Tibial nerve (tissue), 4 donors: ENCODE data around the gene HLA-DRB1. TPM values are rescaled to one million over a fixed set of nuclear protein-coding genes. Genes with fewer than 3 reads are reported as not detected.
"Not testable (repeated sequence)": the region's sequence is repeated elsewhere in the genome, so short reads cannot be mapped to it uniquely, and the experiment has no call there.

Experiments
- DNase-seq, 2 donors: peaks; one replicate each; pipeline ENCODE4 v3.0.0-alpha.2; 2019; ENCODE audit warnings: low spot score in 2 of 2
- H3K27ac ChIP-seq, 4 donors: fragments of 200-600 bp; sonication (generic) in 3 of 4; one replicate each; pipeline ENCODE4 v1.5.1; 2017 to 2019; ENCODE audit warnings: mild to moderate bottlenecking in 1 of 4
- H3K27me3 ChIP-seq, 2 donors: fragments of 200-600 bp; sonication (generic) in 1 of 2; one replicate each; pipeline versions ENCODE4 v1.5.1 to v1.6.0; 2017 to 2019
- H3K36me3 ChIP-seq, 3 donors: fragments of 200-600 bp; sonication (generic); one replicate each; pipeline ENCODE4 v1.5.1; 2018 to 2019
- H3K4me1 ChIP-seq, 4 donors: fragments of 200-600 bp; sonication (generic) in 3 of 4; one replicate each; pipeline ENCODE4 v1.5.1; 2017 to 2019
- H3K4me3 ChIP-seq, 4 donors: fragments of 200-600 bp; sonication (generic) in 3 of 4; one replicate each; pipeline ENCODE4 v1.5.1; 2017 to 2019; ENCODE audit warnings: mild to moderate bottlenecking in 1 of 4, moderate library complexity in 1 of 4
- H3K9me3 ChIP-seq, 4 donors: fragments of 200-600 bp; sonication (generic) in 3 of 4; one replicate each; pipeline ENCODE4 v1.5.1; 2017 to 2019
- EP300 ChIP-seq, 2 donors: sonication (generic); formaldehyde crosslinking; IDR thresholded peaks; one replicate each; pipeline ENCODE4 v1.6.1; 2017; ENCODE audit warnings: antibody characterized with exemption in 2 of 2, mild to moderate bottlenecking in 1 of 2
- POLR2A ChIP-seq, 2 donors: fragments of 450-650 bp; IDR thresholded peaks; one replicate each; pipeline ENCODE4 v1.6.1; 2017; ENCODE audit warnings: antibody characterized with exemption in 2 of 2, mild to moderate bottlenecking in 2 of 2, moderate library complexity in 2 of 2
- WGBS, 2 donors: methylation state at CpG; one replicate each; pipeline ENCODE4 v1.1.5; 2018; 5-methylcytosine and 5-hydroxymethylcytosine counted together
- total RNA-seq, 4 donors: library from RNA; depleted of rRNA; stranded (reverse); fragments of >200 nt; gene quantifications; one replicate each; pipeline ENCODE4 v1.1.0, GENCODE V29; 2016
- TF ChIP-seq, protein P1 (sequence below), 5 experiments: fragments of 200-600 bp in 3 of 5; fragments of 450-650 bp in 2 of 5; sonication (generic) in 3 of 5; IDR thresholded peaks; one replicate each; pipeline ENCODE4 v1.5.1; 2016 to 2019; ENCODE audit warnings: antibody characterized with exemption in 5 of 5, mild to moderate bottlenecking in 3 of 5, moderate library complexity in 2 of 5

Gene HLA-DRB1
- total RNA-seq, 4 donors from 2014 or later: 40.2 to 94.8 (median 64.3) TPM

DNA sequence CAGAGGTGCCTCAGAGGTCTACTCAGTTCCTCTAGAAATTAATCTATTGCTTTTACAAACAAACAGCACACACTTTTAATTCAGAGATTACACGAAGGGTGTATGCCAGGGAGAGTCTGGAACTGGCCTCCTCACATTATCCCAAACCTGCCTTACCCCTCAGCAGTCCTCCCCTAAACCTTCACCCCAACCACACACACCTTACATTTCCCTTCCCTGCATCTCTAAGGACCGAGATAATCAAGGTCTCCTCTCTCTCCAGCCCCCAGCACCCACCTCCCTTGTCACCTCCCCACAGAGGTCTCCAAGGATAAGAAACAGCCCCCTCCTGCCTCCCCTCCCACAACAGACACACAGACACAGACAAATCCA, 6.1 kb downstream of the HLA-DRB1 start:
- Histone ChIP-seq H3K4me3 (no peak overlapping the region), H3K4me1 (no peaks in the 10 kb centered on the region), H3K36me3 (no peaks in the 10 kb centered on the region), H3K27me3 (no peaks in the 10 kb centered on the region), H3K9me3 (no peaks in the 10 kb centered on the region), H3K27ac (no peak overlapping the region)
- no peak for TF ChIP-seq POLR2A (IDR thresholded peaks at IDR 0.05)
- TF ChIP-seq, protein P1, sequence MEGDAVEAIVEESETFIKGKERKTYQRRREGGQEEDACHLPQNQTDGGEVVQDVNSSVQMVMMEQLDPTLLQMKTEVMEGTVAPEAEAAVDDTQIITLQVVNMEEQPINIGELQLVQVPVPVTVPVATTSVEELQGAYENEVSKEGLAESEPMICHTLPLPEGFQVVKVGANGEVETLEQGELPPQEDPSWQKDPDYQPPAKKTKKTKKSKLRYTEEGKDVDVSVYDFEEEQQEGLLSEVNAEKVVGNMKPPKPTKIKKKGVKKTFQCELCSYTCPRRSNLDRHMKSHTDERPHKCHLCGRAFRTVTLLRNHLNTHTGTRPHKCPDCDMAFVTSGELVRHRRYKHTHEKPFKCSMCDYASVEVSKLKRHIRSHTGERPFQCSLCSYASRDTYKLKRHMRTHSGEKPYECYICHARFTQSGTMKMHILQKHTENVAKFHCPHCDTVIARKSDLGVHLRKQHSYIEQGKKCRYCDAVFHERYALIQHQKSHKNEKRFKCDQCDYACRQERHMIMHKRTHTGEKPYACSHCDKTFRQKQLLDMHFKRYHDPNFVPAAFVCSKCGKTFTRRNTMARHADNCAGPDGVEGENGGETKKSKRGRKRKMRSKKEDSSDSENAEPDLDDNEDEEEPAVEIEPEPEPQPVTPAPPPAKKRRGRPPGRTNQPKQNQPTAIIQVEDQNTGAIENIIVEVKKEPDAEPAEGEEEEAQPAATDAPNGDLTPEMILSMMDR (IDR thresholded peaks at IDR 0.05): no peak
- TF ChIP-seq EP300 (IDR thresholded peaks at IDR 0.05): no peak
- WGBS, 2 donors: 0 to 11% methylated on average over 2 of the region's 2 CpGs
- no peak for DNase-seq

DNA sequence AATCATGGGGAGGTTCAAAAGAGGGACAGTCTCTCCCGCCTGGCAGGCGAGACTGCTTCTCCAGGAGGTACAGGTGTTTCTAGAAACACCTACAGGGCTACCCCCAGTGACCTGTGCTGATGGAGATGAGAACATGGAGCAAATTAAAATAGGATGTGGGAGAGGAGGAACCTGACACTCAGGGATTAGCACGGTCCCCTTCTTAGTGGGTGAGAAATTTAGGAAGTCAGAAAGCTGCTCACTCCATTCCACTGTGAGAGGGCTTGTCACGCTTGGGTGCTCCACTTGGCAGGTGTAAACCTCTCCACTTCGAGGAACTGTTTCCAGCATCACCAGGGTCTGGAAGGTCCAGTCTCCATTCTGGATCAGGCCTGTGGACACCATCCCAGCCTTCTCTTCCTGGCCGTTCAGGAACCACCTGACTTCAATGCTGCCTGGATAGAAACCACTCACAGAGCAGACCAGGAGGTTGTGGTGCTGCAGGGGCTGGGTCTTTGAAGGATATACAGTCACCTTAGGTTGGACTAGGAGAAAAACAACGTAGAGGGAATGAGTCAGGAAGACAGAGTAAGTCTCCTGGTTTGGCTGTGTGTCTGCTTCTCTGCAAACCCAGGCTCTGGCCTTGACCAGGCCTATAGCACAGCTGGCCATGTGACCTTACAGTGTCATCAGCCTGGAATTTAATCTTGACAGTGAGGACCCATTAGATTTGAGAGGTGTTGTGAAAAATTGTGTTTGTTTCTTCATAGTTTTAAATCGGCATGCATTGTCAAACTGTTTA, 8.1 kb downstream of the HLA-DRB1 start:
- Histone ChIP-seq H3K27me3 (no peaks in the 10 kb centered on the region), H3K4me3 (no peak overlapping the region), H3K36me3 (no peaks in the 10 kb centered on the region), H3K27ac (no peak overlapping the region), H3K4me1 (no peaks in the 10 kb centered on the region), H3K9me3 (no peaks in the 10 kb centered on the region)
- DNase-seq: no peak
- 0 to 27% methylated on average over 1 to 8 of the region's 8 CpGs for WGBS, 2 donors
- no peak for TF ChIP-seq EP300 (IDR thresholded peaks at IDR 0.05)
- no peak for TF ChIP-seq POLR2A (IDR thresholded peaks at IDR 0.05)
- TF ChIP-seq, protein P1 (IDR thresholded peaks at IDR 0.05): no peak

DNA sequence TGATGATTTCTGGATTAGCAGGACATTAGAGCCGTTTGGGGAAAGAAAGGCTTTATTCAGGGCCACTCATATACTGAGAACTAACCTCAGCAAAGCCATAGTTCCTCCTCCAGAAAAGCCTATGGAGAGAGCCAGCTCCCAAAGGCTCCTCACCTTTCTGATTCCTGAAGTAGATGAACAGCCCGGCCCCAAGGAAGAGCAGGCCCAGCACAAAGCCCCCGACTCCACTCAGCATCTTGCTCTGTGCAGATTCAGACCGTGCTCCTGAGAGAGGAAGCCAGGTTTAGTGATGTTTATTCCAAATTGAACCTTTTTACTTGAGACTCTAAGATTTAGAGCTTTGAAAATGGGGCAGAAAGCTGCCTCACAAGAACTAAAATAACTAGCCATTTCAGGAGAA, 9.1 kb downstream of the HLA-DRB1 start:
- no peaks in the 10 kb centered on the region for H3K36me3 ChIP-seq
- no peaks in the 10 kb centered on the region for H3K27me3 ChIP-seq
- no peak for TF ChIP-seq EP300 (IDR thresholded peaks at IDR 0.05)
- TF ChIP-seq, protein P1 (IDR thresholded peaks at IDR 0.05): no peak
- TF ChIP-seq POLR2A (IDR thresholded peaks at IDR 0.05): no peak
- H3K4me1 ChIP-seq: no peaks in the 10 kb centered on the region
- no peak overlapping the region for H3K4me3 ChIP-seq
- no peaks in the 10 kb centered on the region for H3K9me3 ChIP-seq
- no peak overlapping the region for H3K27ac ChIP-seq
- WGBS, 2 donors: 67 to 69% methylated on average over 4 of the region's 4 CpGs
- no peak for DNase-seq

DNA sequence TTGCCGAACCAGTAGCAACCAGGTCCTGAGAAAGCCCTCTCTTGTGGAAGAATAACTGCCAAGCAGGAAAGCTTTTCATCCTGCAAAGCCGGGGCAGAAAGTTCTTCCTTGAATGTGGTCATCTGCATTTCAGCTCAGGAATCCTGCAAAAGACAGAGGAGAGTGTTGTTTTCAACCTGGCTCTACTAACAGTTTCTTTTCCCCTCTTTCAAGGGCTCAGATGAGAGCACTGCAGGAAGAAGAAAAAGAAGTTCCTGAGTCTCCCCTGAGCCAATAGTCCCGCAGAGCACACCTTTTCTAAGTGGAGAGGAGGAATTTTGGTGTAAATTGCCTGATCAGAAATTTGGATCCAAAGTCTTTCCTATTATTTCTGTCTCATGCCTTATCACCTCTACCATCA, 10.7 kb downstream of the HLA-DRB1 start:
- no peak overlapping the region for H3K4me3 ChIP-seq
- no peak for DNase-seq
- no peaks in the 10 kb centered on the region for H3K36me3 ChIP-seq
- no peaks in the 10 kb centered on the region for H3K27me3 ChIP-seq
- WGBS, 2 donors: 0% methylated on average over 3 of the region's 3 CpGs
- H3K4me1 ChIP-seq: no peaks in the 10 kb centered on the region
- TF ChIP-seq, protein P1 (IDR thresholded peaks at IDR 0.05): no peak
- no peak for TF ChIP-seq POLR2A (IDR thresholded peaks at IDR 0.05)
- no peak for TF ChIP-seq EP300 (IDR thresholded peaks at IDR 0.05)
- H3K27ac ChIP-seq: no peak overlapping the region
- H3K9me3 ChIP-seq: no peaks in the 10 kb centered on the region

DNA sequence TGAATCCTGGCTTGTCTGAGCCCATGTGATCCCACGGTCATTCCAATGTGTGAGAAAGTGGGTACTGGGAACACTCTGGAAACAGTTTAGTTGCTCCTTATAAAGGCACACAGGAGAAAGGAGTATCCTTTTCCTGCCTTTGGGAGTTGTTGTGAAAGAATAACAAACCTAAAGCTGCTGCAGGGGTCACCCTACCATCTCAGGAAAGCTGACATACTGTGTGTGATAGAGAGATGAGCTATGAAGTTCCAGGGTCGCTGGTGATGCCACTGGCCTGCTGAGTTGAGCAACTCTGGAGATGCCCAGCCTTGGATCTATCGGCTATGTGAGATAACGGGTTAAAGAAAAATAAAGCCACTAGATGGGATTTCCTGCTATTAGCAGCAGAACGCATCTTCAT, 12.2 kb downstream of the HLA-DRB1 start:
- DNase-seq, H3K27ac ChIP-seq, H3K36me3 ChIP-seq, H3K4me3 ChIP-seq, H3K4me1 ChIP-seq, H3K9me3 ChIP-seq, H3K27me3 ChIP-seq: not testable (repeated sequence)
- 18 to 21% methylated on average over 5 of the region's 5 CpGs for WGBS, 2 donors
